LNCaP clone FGC (cell line): ENCODE data around the gene KRTAP12-4.

ENCODE experiments used
- DNase-seq: peaks from one replicate; pipeline ENCODE4 v3.0.0-alpha.2; 2011; ENCODE audit warnings: low read depth
- H3K4me3 ChIP-seq: 2 replicates; pipeline ENCODE4 v1.5.1; 2011; ENCODE audit warnings: mild to moderate bottlenecking, low read depth, low read length, control low read depth
- TF ChIP-seq, protein P1 (sequence below): IDR thresholded peaks from 2 replicates; pipeline ENCODE4 v1.5.1; 2012; ENCODE audit warnings: mild to moderate bottlenecking; ENCODE audit not compliant: control insufficient read depth, insufficient read depth; ENCODE audit errors: extremely low read depth

Gene KRTAP12-4

DNA sequence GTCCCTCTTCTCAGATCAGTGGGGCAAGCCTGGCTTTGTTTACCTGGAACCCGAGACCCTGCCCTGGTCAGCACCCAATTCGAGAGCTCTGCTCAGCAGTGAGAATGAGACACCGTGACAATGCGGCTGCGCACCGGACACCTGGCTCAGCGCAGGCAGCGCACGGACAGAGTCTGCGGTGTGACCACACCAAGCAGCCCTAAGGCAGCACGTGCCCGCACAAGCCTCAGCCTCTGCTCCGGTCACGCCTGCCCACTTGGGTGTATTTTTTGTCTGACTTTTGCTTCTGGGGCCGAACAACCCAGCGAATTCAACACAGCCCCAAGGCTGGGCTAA, 37.9 kb downstream of the KRTAP12-4 start:
- TF ChIP-seq, protein P1, sequence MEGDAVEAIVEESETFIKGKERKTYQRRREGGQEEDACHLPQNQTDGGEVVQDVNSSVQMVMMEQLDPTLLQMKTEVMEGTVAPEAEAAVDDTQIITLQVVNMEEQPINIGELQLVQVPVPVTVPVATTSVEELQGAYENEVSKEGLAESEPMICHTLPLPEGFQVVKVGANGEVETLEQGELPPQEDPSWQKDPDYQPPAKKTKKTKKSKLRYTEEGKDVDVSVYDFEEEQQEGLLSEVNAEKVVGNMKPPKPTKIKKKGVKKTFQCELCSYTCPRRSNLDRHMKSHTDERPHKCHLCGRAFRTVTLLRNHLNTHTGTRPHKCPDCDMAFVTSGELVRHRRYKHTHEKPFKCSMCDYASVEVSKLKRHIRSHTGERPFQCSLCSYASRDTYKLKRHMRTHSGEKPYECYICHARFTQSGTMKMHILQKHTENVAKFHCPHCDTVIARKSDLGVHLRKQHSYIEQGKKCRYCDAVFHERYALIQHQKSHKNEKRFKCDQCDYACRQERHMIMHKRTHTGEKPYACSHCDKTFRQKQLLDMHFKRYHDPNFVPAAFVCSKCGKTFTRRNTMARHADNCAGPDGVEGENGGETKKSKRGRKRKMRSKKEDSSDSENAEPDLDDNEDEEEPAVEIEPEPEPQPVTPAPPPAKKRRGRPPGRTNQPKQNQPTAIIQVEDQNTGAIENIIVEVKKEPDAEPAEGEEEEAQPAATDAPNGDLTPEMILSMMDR: no peak
- DNase-seq: no peak
- H3K4me3 ChIP-seq: no peak overlapping the region

DNA sequence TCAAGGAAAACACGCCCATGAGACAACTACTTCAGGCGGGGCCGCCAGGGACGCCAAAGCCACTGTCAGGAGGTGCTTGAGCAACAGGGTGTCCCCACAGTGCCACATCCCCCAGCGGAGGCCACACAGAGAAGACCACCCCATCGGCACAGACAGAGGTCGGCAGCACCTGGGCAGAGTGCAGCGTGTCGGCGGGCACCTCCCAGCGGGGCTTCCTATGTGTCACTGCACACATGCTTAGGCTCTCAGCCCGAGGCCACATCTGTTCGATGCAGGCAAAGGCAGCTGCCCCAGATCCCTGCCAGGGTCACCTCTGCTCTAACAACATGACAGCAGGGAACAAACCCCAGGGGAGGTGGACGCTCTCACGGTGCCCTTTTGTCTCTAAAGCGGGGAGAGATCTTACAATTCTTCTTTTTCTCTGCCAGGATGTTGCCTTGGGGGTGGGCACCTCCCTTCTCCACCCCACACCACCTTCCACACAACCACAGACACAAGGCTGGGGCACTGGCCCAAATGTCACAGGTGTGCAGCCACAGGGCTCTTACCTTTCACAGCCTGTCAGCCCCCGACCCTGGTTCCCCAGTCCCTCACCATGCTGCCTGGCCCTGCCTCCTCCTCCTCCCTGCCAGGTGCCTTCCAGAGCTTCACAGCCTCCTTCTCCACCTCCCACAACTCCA, 38.4 kb downstream of the KRTAP12-4 start:
- no peak for DNase-seq
- no peak overlapping the region for H3K4me3 ChIP-seq
- TF ChIP-seq, protein P1: no peak

DNA sequence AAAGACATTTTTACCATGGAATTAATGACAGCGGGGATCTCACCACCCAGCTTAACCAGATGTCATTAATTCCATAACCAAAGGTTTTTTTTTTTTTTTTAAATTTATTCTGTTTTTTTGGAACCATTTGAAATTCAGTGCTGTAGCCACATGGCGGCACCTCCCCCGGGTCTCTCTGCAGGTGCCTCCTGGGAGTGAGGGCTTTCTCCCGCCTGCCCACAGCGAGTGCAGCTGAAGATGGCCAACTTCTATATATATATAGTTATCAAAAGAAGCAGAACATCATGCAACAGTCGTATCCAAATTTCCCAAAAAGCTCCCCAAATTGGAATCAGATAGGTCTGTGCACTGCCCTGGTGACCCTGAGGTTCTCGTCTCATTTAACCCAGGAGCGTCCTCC, 39.0 kb downstream of the KRTAP12-4 start:
- TF ChIP-seq, protein P1: no peak
- no peak overlapping the region for H3K4me3 ChIP-seq
- no peak for DNase-seq

DNA sequence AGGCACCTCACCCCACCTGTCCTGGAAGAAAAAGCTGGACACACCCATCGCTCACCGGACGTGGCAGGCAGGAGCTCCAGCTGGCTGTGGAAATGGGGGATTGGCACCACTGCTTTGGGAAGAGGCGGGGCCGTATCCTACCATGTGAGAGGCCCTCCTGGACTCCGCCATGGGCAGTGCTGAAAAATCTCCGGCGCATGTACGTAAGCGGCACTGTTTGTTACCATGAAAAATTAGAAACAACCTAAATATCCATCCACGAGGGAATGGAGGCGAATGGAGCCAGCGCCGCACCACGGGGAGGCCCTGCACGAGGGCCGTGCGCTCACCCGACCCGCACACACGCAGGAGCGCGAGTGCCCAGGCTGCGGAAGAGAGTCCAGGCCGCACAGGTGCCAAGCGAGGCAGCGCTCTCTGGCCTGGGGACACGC, 39.5 kb downstream of the KRTAP12-4 start:
- TF ChIP-seq, protein P1: no peak
- DNase-seq: no peak
- H3K4me3 ChIP-seq: no peak overlapping the region

DNA sequence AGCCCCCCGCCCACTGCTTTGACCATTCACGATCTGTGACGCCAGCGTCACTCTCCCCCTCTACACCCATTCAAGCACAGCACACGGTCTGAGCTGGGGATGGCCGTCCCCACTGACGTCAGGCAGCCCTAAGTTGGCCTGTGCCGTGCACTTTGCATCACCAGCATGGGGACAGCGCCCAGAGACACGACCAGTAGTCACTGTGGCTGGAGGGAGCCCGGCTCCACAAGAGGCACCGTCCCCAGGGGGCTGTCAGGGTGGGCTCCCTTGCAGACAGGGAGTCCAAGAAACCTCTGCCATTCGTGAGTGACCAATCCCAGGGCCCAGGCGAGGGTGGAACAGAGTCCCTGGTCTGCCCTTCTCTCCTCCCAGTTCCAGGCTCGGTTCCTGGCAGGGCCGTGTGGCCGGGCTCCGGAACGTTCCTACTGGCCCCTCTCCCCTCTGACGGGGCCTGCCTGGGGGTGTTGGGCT, 40.3 kb downstream of the KRTAP12-4 start:
- no peak overlapping the region for H3K4me3 ChIP-seq
- TF ChIP-seq, protein P1: no peak
- DNase-seq: no peak

DNA sequence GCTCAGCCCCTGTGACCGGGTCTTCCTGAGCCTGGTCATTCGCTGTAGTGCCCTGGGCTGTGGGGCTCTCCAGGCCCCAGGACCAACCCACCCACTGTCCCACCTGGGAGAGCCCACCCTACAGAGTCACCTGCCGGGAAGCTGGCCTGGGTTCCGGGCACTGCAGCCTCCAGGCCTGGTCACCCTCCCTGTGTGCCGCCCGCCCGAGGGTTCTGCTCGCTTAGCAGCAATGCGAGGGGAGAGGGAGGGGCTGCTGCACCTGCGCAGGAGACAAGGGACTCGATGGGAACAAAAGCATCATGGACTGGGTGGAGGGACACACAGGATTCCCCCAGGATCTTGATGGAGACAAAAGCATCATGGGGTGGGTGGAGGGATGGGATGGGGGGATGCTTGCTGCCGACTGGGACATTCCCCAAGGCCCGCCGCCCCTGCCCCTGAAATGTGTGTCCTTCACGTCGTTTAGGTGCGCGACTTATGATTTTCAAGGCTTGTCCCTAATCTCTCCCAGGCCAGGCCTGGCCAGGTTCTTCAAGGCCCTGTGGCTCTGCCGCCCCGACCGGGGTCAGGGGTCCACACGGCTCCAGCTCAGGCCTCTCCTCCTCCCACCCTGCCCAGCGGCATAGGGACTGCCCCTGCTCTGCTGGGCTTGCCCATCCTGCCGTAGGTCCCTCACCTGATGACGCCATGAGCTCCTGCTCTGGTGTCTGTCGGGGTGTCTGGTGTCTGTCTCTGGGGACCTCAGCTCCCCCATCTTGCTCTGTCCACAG, 40.9 kb downstream of the KRTAP12-4 start:
- DNase-seq: no peak
- TF ChIP-seq, protein P1: no peak

More for the DNA sequence above, 40.9 kb downstream of the KRTAP12-4 start:
- no peak overlapping the region for H3K4me3 ChIP-seq
